HG03095 (cell line): ENCODE data around the gene KCNS3.

Source experiments
- ATAC-seq: cut with Tn5 transposase; IDR thresholded peaks from one replicate; pipeline ENCODE4 v1.9.1; 2021; ENCODE audit warnings: moderate library complexity; ENCODE audit not compliant: unreplicated experiment

The KCNS3 gene

DNA sequence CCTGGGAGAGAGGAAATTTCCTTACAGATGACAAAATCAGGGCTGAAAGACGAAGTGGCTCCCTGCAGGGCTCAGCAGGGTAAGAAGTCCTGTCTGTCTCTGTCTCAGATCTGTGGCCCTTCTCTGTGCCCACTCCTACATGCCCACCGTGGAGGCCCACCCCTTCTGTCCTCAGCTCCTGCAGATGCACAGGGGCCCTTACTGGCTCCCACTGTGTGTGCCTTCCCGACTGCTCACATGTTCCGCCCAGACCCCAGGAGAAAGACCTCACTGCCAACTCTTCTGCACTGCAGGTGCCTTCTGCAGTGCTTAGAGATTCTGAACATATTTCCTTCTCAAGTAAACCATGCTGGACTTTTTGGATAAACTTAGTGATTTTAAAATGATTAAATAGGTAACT is 1.9 kb upstream of the KCNS3 start:
- no peak for ATAC-seq

DNA sequence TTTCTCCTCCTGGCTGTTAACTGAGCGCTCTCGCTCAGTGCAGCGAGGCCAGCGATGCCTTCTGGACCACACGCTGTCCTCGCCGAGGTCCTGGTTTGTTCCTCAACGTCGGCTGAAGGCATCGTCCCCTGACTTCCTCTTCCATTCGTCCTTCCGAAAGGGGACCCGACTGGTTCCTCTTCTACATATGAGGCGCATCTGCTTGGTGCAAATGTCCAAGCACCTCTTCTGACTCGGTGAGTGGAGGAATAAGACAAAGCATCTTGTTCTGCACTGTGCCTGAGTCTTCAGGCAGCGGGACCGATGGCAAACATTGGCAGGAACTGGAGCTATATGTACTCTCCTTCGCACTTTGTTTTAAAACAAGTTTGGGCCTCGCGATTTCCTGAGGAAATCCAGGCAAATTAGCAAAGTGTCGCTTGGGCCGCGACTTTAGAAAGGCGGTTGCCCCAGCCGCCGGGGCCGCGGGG is 621 bp upstream of the KCNS3 start:
- ATAC-seq: peak; percentile 25

DNA sequence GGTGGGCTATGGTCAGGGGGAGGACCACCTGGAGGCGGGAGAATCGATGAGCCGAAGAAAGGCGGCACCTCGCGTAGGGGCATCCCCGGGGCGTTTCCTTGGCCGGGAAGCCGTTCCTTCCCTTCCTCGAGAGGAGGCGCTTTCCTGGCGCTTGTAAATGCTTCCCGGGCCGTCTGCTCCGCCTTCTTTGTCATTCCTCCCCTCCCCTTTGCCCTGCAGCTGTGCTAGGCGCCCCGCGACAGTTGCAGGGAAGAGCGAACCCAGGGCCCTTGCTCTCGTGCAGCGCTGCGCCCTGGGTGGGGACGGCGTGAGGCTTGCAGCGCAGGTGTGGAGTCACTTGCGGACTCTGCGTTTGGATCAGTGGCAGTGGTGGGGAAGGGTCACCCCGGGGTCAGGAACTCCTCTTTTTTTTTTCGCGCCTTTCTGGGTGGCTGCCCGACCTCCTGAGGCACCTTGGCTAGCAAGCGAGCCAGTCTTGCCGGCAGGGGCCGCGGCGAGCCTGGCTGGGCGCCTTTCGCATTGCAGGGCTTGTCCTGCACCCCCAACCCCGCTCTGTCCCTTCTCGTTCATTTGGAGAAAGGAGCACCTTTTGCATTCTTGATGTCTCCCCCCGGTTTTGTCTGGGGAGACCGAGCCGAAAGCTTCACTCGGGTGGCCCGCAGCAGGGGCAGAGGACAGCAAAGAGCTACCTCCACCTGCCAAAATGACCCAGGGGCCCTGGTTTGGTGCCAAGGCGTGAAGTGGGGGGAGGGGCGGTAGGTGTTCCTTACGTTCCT is 858 bp downstream of the KCNS3 start:
- peak; percentile 14 for ATAC-seq

DNA sequence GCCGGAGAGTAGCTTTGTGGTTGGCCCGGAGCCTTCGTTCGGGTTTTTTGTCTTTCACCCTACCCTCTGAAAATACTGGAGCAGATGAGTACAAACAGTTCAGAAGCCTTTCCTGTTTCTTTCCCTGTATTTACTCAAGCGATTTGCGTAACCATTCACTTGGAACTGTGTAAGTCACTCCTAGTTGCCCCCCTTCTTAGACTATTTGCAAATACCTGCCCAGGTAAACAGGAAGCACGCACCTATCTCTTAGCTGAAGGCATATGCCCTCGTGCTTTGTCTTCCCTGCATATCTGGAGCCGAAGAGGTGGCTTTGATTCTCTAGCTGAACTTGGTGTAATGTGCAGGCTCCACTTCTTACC is 1.4 kb downstream of the KCNS3 start:
- no peak for ATAC-seq

DNA sequence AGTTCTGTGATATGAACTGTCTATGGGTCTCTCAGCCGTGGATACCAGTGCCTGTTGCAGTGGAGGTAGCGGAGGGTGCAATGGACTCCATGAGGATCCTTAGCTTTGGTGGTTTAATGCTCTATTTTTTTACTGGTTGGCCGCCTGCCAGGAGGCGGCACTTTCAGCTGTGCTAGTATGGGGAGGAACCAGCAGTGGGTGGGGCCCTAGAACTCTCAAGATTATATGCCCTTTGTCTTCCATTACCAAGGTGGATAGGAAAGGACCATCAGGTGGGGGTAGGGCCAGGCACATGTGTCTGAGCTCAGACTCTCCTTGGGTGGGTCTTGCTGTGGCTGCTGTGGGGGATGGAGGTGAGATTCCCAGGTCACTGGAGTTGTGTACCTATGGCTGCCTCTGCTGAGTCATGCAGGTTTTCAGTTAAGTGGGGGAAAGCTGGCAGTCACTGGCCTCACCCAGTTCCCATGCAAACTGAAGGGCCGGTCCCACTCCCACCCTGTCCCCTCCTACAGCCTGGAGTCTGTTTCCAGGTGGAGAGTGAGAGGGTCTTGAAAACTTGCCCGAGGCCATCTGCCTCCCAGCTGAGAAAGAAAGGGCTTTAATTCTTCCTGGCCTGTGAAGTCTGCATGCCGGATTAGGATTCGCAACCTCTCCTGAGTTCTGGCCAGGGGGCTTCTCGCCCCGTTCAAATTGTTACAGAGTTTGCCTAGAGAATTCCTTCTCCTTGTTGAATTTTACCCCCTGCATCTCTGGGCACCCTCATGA is 14.5 kb downstream of the KCNS3 start:
- no peak for ATAC-seq

DNA sequence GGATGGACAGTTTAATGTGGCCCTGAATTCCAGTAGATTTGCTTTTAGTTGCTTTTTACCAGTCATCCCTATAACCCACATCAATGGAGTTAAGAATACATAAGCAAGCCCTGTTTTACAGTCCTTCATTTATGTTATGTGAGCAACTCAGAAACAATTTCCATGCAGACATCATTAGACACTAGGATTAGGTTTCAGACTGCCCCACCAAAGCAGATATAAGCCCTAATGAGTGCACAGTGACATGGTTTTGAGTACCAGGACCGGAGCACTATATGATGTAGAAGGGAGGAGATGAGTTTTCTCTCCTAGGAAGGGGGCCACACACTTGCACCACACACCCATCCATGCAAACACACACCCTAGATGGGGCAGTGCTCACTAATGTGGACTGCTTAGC is 15.5 kb downstream of the KCNS3 start:
- no peak for ATAC-seq

DNA sequence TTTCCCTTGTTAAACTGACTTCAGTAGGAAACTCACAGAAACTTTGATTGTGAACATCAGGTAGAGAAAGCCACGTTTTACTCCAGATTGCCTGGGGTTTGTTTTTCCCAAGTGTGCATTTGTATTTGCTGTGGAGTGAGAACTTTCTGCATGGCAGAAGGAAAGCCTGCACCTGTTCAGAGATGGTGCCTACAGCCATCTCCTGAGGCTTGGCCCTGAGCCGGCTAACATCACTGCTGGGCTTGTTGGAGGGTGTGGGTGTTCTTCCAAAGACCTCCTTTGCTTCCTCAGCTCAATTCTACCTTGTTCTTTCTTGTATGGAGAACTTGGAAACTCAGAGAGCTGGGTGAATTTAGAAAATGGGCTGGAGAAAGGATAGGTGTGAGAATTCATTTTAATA is 16.1 kb downstream of the KCNS3 start:
- no peak for ATAC-seq

DNA sequence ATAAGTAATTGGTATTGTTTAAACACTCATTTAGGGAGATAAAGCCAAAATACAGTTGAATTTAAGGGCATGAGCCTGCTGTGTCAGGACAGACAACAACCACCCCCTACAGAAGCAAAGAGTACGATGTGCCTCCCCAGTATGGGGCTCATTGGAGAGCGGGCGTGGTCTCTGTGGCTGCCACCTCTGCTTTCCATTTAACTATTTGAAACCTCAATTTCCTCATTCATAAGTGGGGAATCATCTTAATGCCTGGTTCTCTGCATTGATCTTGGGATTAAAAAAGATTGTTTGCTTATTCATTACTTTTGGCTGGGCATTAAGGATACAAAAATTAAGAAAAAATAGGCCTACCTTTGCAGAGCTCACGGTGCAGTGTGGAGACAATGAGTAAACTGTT is 21.4 kb downstream of the KCNS3 start:
- ATAC-seq: no peak

DNA sequence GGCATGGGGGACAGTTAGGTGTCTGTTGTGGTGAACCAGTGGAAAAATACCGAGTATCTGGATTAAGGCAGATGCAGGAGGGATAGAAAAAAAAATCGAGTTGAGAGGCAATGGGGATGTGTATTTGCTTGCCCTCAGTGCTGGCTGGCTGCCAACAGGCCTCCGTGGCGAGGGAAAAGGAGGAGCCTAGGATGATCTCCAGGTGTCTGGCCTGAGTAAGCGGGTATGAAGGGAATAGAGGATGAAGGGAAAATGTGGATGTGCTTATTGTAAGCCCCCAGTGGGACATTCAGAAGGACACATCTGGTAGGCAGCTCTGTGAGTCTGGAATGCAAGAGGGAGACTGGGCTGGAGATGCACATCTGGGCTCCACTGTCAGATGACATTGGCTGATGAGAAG is 22.8 kb downstream of the KCNS3 start:
- ATAC-seq: no peak

DNA sequence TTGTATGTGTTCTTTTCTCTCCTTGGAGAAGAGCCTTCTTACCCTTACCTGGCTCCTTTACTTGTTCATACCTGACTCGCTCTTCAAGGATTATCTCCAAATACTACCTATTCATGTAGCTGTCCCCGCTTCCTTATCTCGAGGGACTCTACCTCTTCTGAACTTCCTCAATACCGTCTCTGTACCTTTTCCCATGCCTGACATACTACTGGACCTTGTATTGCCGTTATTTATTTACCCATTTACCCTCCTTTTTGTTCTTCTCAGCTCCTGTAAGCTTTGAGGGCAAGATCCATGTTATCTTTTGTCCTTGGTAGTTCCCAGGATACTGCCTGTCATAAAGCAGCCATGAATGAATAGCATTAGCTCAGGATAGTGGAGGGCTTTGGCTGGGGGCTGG is 32.5 kb downstream of the KCNS3 start:
- no peak for ATAC-seq

DNA sequence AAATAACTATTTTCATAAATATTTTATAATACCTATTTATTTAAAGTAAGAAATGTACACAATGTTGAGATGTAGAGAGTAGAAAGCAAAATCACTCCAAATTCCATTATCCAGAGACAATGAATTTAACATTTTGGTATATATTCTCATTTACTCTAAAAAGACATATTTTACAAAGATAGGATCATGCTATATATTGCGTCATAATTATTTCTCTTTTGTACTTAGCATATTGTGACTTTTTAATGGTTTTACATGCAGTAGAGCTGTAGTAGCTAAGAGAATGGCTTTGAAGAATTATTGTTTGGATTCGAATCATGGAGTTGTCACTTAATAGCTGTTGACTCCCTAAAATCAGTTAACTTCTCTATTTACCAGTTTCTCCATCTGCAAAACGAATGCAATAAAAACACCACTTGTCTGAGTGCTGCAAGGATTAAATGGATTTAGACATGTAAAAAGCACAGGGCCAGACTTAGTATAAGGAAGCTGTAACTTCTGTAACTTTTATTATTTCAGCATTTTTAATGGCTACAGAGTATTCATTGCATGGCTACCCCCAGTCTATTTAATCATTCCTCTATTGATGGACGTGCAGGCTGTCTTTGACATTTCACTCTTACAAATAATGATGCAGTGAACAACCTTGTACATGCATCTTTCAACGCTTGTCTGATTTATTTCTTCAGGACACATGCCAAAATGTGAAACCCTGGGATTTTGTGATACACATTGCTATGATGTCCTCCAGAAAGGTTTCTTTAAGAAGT is 33.2 kb downstream of the KCNS3 start:
- ATAC-seq: peak; percentile 10

DNA sequence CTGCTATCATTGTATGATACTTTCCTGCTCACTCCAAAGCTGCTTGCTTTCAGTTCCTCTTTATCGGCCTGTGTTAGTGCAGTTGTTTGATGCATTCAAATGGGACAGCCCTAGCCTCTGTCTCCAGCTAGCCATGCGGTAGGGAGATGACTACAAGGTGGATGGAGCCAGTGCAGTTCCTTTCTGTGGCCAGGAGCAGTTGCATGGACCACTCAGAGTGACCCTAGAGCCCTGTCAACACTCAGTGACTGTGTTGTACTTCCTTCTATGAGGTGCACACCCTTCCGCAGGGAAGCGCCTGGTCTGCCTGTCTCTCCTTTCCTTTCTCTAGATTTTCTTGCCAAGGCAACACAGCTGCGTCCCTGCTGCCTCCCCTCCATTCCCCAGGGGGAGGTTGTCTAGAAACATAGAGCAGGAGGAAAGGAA is 33.8 kb downstream of the KCNS3 start:
- ATAC-seq: peak; percentile 96

DNA sequence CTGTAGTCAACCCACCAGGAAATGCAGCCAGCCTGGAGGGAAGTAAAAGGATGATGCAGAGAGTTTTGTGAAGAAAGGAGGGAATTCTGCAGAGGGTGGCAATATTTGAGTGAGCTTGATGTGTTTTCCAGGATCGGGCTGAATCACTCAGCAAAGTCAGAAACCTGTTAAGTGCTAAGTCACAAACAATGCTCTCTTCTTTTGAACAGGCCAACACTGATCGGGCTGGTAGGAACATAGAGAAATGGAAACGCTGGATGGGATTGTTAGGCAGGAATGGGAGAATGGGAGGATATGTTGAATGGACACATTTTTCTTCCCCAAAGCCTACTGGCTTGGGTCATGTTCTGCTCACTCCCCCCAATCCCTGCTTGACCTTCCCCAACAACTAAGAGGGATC is 36.6 kb downstream of the KCNS3 start:
- ATAC-seq: no peak

DNA sequence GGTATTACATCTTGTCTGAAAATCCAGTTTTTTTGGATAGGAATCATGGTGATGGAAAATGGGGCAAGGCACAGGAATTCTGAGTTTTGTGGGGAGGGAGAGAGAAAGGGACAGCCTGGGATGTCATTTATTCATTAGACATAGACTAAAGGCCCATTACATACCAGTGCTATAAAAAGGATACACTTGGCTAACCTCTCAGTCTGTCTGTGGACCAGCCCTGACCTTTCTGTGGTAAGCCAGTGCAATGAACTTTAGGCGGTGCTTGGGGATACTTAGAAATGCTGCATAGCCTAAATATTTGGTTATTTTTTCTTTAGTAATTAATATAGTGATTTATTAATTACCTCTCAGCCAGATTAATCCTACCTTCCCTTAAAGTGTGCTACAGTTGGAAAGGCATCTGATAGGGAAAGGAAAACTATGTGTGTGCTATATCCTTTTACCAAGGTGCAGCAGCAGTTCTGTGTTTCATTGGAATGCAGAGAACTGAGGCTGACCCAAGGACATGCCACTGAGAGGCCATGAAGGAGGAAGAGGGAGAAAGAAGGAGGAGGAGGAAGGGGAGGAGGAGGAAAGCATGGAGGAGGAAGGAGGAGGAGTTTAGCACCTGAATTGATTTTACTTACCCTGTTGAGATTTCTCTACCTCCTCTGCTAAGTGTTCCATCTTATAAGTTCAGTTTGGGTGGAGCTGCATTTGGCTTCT is 37.5 kb downstream of the KCNS3 start:
- ATAC-seq: no peak

DNA sequence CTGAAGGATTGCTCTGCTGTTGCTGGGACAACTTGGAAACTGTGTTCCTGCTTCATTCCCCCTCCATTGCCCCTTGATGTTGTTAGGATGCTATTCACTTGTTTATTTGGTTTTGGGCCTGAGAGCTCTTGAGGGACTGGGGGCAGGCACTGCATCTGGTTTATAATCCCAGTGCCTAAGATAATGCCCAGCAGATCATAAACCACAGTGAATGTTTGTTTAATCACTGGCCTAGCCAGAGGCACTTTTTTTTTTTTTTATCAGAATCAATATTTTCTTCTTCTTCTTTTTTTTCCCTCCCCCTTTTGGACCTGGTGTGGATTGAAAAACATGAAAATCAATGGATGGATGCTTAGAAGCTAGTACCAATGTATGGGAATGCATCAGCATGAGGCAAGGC is 38.1 kb downstream of the KCNS3 start:
- no peak for ATAC-seq

DNA sequence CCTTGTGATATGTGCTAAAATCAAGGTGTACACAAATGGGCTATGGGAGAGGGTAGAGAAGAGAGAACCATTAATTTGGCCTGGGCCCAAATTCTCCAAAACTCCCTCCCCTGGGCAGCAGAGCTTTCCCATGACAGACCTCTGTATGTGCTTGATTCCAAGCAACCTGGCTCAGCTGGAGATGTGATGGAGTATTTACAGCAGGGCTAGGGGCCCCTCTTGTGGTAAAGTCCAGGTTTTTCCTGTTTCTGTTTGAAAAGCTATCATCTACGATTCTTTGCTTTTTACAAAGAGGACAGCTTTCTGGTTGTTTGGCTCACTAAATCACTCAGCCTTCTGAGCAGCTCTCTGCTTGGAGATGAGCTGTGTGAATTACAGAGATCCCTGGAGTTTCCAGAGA is 40.3 kb downstream of the KCNS3 start:
- no peak for ATAC-seq

DNA sequence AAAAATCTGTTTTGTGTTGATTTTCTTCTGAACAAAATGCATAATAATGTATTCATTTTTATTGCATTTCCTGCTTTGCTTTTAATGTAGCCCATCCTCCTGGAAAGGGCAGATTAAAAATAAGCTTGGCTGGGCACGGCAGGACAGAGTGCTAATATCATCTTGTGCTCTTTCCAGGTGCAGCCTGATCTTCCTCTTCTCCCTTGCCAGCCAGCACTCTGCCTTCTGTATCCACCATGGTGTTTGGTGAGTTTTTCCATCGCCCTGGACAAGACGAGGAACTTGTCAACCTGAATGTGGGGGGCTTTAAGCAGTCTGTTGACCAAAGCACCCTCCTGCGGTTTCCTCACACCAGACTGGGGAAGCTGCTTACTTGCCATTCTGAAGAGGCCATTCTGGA is 52.3 kb downstream of the KCNS3 start:
- ATAC-seq: no peak

DNA sequence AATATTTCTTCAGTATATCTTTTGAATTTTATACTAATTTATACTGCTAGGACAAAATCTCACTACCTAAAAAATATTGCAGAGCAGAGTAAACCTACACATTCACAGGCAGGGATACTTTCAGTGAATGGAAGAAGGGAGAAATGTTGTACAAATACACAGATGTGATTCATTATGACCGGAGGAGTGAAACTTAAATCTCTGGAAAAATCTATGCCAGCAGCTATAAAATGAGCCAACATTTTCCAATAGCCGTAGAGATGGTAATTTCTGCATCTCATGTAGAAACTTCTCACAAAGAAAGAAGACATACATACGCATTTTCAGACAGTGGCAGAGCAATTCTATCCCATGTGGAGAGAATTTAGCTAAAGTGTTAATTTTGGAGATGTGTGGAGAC is 54.8 kb downstream of the KCNS3 start:
- no peak for ATAC-seq

DNA sequence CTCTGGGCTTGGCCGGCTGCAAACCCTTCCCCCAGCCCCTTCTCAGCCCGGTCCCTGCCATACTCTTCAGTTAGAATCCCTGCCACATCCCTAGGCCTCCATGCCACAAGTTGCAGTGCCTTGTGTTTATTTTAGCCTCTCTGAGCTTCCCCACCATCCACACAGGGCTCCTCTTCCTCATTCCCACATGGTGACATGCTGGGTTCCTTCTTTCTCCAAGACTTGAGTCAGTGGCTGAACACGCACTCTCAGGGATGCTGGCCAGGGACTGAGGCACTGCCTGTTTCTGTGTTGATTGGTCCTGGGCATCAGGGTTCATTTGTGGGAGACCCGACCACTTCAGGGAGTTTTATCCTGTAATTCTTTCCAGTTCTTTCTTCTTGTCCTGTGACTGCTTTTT is 56.3 kb downstream of the KCNS3 start:
- no peak for ATAC-seq

DNA sequence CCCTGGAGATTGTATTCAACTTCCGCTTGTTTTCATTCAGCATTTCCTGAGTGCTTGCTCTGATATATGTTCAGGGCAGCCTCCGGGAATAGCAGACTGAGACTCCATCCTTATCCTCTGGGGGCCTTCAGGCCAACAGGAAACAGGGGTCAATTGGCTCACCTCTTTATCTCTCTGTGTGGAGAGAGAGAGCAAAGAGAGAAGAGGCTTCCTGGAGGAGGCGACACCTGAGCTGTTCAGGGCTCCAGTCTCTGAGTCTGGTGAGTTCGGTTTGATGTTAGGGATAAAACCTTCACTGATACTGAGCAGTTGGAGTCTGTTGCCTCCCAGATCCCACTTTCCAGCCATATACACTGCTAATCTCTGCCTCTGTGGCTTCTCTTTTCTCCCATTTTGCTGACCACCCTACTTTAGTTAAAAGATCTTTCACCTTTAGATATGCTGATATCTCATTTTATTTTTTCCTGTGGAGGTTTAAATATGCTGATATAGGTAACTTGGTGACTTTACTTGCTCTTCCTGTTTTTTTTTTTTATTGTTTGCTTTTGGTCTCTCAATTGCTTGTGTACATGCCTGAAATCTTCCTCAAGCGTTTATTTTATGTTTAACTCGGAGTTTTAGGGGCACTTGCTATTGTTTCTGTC is 56.9 kb downstream of the KCNS3 start:
- no peak for ATAC-seq

DNA sequence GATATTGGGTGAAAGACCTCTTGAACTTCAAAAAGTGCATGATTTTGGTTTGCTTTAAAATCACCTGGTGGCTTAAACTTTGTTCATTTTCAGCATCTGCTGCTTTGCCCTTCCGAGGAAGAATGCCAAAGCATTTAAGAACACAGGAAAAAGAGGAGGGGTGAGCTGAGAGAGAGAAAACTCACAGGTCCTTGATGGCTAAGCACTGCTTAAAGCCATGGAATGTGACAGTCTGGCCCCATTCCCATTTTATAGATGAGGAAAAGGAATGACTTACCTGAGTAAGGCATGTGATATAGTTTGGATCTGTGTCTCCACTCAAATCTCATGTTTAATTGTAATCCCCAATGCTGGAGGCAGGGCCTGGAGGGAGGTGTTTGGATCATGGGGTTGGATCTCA is 58.1 kb downstream of the KCNS3 start:
- ATAC-seq: no peak
